GM18502 (cell line): ENCODE measurements around the gene SYF2.
A peak's percentile ranks its signal among the peaks of the same experiment; 100 is the strongest.
"Not testable (repeated sequence)": the region's sequence is repeated elsewhere in the genome, so short reads cannot be mapped to it uniquely, and the experiment has no call there.

Source experiments
- ATAC-seq: cut with Tn5 transposase; IDR thresholded peaks from one replicate; pipeline ENCODE4 v1.9.1; 2021; ENCODE audit warnings: mild to moderate bottlenecking; ENCODE audit not compliant: unreplicated experiment, poor library complexity

The SYF2 gene

DNA sequence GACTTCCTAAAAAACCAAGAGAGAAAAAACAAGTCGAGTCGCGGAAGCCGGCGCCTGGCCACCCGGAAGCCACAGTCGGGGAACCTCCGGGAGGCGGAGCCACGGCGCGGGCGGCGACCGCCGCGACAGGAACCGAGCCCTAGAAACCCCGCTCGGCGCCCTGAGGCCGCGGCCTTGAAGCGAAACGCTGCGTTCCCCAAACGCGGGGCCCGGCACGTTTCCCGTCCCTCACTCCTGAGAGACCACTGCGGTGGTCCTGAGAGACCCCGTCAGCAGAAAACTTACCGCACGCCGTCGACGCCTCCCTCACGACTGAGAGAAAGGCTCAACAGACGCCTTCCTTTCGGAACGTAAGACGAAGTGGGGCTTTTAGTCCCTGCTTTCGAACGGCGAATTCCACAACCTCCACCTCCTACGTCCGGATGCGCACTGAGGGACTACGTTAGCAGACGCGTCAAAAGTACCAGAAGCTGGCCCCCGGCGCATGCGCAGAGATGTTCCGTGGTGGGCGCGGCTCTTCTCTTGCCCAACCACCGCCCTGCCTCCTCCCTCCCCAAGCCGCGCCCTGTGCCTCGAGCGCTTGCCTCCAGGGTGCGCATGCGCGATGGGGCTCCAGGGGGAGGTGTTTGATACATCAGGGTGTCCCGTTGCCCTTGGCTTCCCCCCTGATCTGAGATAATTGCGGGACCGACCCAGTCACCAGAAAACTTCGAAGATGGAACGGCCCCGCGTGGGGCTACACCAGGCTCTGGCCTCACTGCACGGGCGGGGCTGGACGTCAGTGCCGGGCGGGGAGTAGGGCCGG is 14.9 kb upstream of the SYF2 start, which contains the start of gene RSRP1:
Gene RSRP1, minus strand, starts transcription at position 431 of the 805 bp plus-strand sequence. CDS start 491 bp downstream, outside the sequence.
- peak; percentile 85 for ATAC-seq

DNA sequence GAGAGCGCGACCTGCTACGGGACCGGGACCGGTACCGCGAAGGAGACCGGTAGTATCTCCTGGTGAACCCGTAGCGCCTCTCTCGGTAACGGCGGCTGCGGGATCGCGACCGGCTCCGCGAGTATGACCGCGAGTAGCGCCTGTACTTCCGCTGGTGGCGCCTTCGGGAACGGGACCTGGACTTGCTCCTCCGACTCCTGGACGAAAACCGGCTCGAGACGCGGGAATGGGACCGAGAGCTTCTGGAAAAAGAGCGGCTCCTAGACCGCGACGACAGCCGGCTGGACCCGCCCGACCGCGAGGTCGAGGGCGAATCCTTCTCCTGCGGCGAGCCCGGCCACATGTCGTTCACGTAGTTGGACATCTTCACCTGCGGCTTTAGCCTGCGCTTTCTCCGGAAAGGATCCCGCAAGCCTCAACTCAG is 14.3 kb upstream of the SYF2 start:
- peak; percentile 17 for ATAC-seq

DNA sequence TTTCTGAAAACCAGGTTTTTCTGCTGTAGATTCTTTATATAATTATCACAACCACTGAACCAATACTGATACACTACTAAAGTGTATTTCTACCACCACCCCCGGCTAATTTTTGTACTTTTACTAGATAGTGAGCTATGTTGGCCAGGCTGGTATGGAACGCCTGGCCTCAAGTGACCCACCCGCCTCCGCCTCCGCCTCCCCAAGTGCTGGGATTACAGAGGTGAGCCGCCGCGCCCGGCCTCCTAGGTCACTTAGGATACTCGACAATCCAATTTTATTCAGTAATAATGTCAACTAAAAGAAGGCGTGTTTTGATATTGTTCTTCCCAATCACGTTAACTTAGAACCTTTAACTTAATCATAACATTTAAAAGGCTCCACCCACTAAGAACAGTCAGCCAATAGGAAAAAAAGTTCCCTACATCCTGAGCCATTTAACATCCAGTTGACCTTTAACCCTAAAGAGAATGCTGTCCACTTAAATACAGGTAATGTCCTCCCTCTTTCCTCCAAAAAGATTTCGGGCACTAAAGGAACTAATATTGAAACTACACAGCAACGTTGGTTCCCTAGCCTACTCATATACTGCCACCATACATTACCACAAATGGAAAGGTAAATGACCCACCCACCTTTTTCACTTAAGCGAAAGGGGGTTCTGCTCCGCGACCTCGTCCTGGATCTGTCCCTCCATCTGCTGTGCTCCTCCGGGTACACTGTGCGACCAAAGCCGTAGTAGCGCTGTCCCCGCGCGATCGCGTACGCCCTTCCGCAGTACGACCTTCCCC is 13.7 kb upstream of the SYF2 start:
- no peak for ATAC-seq

DNA sequence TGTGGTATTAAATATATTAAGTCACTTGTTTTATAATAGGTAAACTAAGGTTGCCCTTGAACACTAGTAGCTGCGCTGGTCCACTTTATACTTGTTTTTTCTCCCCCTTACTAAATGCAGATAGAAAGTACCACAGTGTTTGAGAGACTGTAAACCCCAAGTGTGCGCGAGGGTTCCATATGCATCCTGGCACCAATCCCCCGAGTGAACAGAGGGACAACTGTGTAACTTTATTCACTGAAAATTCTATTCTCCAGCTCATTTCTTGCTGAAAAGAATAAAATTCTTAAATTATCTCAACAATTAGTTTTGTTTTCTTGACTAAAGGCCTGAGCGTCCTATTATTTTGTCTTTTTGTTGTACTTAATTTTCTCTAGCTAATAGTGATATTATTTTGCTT is 13.1 kb upstream of the SYF2 start:
- no peak for ATAC-seq

DNA sequence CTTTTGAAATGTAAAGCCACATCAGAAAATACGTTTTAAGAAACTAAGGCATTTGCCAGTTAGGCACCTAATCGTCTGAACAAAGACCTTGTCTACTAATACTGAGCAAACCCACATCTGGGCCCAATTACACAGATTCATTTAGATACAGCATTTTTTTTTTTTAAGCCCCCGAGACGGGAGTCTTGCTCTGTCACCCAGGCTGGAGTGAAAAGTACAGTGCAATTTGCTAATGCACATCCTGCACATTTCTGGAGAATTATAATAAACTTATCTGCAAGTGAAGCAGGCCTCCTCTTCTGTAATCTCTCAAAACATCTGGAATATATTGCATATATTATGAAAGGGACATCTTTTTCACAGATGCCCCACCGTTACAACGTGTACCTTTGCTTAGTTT is 11.6 kb upstream of the SYF2 start:
- ATAC-seq = no peak

DNA sequence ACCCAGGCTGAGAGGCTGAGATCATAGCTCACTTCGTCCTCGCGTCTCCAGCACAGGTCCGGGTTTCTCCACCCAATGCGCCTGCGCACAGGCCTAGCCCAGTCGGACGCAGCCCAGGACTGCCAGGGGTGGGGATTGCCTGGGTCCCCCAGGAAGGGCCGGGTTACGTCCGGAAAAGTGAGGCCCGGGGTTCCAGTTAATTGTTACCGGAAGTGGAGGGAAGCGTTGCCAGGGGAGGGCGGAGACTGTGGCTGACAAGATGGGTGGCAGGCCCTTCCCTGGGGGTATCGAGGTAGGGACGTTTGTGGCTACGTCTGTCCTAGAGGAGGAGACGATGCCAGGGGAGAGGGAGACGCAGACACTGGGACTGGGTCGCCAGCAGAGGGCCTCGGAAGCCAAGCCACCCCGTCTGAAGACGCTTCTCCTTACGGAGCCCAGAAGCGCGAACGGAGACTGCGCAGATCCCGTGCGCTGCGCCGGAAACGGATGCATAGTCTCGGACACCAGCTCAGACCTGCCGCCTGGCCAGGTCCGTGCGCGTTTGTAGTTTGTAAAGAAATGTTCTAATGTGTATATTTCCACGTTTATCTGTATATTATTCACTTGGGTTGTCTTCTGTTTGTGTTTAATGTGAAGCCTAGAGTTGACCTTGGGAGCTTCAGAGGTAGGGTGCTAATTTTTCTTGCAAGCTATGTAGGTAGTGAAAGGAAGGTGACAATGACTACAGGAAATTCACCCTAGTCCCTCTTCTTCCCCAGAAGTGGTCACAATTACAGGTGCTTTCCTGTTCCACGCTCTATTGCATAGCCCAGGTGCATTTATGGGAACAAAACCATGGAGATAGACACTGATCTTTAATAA is 7.6 kb upstream of the SYF2 start:
- peak; percentile 78 for ATAC-seq

DNA sequence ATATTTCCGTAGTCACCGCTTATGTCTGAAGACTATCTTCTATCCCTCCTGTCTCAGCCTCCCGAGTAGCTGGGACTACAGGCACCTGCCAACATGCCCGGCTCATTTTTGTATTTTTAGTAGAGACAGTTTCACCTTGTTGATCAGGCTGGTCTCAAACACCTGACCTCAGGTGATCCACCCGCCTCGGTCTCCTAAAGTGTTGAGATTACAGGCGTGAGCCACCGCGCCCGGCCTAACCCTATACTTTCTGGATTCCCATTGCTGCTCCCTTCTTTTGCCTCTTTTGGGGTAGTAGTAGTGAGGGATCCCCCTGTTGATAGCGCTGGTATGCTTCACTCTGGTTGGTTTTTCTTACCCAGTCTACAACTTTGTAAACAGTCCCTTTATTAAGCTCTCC is 5.7 kb upstream of the SYF2 start:
- ATAC-seq = no peak

DNA sequence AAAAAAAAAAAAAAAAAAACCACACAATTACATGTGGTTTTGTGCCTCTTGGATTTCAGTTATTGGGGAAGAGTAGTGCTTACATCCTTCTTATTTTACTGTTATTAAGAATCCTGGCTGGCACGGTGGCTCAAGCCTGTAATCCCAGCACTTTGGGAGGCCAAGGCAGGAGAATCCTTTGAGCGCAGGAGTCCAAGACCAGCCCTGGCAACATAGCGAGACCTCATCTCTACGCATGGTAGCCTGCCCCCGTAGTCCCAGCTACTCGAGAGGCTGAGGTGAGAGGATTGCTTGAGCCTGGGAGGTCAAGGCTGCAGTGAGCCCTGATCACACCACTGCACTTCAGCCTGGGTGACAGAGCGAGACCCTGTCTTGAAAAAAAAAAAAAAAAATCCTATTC is 4.0 kb upstream of the SYF2 start:
- not testable (repeated sequence) for ATAC-seq

DNA sequence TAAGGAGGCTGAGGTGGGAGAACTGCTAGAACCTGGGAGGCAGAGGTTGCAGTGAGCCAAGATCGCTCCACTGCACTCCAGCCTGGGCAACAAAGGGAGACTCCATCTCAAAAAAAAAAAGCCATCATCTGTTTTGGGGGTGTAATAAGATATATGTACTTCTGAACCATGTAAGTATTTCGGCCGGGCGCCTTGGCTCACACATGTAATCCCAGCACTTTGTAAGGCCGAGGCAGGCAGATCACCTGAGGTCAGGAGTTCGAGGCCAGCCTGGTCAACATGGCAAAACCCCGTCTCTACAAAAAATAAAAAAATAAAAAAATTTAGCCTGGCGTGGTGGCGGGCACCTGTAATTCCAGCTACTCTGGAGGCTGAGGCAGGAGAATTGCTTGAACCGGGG is 3.1 kb upstream of the SYF2 start:
- not testable (repeated sequence) for ATAC-seq

DNA sequence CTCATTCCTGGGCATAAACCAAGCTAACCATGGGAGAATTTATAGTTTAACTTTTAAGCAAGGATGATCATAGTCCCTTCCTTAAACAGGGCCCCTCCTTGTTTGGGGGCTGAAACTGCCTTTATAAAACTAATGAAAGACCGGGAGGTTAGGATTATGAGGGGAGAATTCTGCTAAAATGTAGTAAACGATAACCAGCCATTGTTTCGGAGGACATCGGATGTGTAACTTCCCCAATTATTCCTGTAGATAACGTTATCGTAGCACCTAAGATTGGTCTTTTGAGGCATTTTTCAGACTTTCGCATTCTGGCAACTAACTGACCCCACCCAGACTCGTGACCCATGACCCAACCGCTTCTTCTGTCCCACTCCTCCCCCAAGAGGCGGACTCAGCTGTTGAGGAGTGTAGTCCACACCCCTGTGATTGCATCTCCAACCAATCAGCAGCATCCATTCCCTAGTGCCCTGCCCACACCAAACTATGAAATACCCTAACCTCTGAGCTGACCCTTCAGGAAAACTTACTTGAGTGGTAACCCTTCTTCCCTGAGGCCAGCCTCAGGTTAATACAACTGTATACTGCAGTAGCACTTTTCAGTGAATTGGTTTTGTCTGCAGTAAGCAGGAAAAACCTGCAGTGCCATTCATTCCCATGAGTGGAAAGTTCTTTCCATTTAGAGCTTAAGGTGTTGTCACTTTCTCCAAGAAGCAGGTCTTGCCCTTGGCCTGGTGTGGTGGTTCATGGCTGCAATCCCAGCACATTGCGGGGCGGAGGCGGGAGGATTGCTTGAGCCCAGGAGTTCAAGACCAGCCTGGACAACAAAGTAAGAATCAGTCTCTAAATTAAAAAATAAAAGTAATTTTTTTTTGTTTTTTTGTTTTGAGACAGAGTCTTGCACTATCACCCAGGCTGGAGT is 823 bp upstream of the SYF2 start:
- ATAC-seq = peak; percentile 62

DNA sequence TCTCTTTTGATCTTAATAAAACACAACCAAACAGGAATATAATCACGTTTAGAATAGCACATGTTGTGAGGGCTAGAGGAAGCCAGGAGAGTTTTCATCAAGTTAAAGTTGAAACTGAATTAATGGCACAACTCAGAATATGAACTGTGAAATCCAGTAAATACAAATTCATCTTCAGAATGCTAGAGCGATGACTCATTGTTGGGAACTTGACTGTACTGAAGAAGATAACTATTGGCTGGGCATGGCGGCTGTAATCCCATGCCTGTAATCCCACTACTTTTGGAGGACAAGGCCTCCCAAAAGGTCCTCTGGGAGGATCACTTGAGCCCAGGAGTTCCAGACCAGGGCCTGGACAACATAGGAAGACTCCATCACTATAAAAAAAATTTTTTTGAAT is 8.8 kb downstream of the SYF2 start:
- no peak for ATAC-seq

DNA sequence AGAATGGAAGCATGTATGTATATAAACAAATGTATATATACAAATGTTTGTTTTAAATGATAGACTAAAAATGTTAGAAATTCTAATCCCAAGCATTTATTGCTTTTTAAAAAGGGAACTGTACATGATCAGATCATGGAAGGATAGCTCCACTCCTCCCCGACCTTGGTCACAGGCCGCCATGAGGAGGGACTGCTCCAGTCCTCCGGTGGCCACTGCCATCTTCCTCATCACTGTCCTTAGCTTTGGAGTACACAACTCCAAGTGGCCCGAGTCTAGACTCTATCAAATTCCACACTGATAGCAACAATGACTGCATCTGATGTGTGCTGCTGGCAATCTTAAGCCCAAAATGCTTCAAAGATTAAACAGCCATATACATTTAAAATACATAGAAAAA is 9.7 kb downstream of the SYF2 start:
- no peak for ATAC-seq

DNA sequence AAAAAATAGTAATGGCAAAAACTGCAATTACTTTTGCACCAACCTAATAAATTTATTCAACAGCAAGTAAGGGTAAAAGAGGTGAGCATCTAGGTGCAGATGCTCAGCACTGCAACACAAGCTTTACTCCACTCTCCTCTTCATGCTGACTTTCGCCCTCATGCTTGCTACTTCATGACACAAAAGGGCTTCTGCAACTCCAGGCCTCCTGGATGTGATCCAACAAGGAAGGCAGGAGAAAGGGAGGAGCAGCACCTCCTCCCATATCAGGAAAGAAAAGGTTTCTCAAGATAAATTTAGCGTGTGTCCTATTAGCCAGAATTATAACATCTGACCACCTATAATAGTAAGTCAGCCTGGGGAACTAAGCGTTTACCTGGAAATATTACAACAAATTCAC is 11.6 kb downstream of the SYF2 start:
- no peak for ATAC-seq

DNA sequence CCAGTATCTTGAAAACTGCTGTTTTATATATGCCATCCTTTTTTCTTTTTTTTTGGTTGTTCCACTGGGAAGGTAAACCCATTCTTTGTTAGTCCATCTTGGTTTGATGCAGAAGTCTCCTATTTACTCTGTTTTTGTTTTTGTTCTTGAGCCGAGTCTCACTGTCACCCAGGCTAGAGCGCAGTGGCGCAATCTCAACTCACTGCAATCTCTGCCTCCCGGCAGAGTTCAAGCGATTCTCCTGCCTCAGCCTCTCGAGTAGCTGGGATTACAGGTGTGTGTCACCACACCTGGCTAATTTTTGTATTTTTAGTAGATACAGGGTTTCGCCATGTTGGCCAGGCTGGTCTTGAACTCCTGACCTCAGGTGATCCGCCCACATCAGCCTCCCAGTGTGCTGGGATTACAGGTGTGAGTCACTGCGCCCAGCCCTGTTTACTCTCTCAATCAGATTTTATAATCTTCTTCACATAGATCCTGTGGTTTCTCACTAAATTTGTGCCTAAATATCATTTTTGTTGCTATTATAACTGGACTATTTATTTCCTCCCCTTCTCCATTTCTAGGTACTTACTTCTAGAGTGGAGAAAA is 12.5 kb downstream of the SYF2 start:
- ATAC-seq = no peak

DNA sequence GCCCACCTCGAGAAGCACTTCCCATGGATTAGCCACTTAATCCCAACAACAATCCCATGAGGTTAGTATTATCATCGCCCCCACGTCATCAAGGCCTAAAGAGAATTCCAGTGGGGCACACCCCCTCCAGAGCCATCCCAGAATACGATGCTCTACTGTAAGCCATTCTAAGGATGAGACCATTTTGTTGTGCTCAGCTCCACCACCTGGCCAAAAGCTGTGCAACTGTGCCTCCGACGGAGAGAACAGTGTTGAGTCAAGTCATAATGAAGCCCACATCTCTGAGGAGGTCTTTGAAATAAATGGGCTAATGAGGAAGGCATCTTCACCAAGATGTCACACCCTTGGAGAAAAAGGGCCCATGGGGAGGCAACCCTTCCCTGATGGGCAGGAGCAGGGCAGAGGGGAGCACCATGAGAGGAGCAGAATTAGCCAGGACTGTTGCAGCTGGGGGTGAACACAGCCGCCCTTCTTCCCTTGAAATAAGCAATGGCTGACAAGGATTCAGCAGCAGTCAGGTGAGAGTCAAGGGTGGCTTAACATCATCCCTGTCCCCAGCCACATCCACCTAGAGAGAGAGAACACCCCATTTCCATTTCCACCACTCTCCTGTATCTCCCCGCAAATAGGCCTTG is 14.6 kb downstream of the SYF2 start:
- no peak for ATAC-seq

DNA sequence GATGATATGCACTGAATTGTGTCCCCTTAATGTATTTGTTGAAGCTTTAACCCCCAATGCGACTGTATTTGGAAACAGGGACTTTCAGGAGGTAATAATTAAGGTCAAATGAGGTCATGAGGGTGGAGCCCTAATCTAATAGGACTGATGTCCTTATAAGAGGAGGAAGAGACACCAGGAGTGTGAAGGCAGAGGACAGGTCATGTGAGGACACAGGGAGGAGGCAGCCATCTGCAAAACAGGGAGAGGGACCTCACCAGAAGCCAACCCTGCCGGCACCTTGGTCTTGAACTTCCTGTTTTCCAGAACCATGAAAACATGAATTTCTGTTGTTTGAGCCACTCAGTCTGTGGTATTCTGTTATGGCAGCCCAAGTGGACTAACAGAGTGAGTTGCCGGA is 15.3 kb downstream of the SYF2 start:
- ATAC-seq = no peak

DNA sequence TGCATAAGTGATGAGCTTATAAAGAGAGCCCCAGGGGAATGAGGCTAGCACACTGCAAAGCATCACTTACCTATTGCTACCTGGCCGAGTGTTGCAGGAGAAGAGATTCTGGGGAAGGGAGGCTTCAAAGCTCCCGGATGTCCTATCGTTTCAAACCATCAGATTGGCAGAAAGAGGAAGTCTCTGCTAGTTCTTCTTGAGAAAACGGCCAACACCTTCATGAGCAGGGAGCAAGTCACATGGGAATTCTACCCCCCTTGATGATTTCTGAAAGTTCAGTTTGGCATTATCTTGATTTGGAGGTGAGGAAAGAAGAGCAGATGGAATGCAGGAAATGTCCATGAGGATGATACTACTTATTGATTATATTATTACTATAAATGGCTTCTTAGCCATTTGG is 16.2 kb downstream of the SYF2 start:
- ATAC-seq = no peak

DNA sequence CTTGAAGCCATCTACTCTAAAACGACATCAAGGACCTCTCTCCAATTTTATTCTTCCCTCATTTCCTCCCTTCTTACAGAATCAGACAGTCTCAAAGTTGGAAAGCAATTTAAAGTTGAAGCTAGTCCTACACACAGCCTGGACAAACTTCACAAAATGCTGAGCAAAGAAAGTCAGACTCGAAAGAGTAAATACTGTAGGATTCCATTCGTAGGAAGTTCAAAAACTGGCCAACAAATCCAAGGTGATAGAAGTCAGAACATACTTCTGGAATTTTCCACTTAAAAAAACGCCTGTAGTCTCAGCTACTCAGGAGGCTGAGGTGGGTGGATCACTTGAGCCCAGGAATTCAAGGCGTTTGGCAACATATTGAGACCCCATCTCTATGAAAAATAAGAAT is 19.6 kb downstream of the SYF2 start:
- no peak for ATAC-seq

DNA sequence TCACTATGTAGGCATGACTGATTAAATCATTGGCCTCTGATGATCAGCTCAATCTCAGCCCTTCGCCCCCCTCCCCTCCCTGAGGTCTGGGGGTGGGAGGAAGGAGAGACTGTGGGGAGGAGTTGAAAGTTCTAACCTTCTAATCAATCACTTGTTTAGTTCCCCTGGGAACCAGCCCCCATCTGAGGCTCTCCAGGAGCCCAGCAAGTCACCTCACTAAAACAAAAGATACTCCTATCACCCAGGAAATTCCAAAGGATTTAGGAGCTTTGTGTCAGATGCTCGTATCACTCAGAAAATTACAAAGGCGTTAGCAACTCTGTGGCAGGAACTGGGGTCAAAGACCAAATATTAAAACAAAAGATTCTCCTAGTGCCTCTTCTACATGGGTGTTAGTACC is 21.6 kb downstream of the SYF2 start:
- ATAC-seq = no peak
